GM23338 (cell line): ENCODE results near the gene ANO1. TPM values are rescaled to one million over a fixed set of nuclear protein-coding genes. Genes with fewer than 3 reads are reported as not detected.

Experiments used
- ZNF331 ChIP-seq: fragments of 250-450 bp; sonication (Bioruptor Pico); IDR thresholded peaks from 2 replicates; pipeline ENCODE4 v1.5.0; 2020; ENCODE audit warnings: low read depth, mild to moderate bottlenecking, moderate library complexity
- polyA plus RNA-seq: library from polyadenylated mRNA; unstranded; fragments of >200 nt; fragmentation: Nextera tagmentation; extraction: Ambion mirVana; gene quantifications from 2 replicates; pipeline ENCODE4 v1.2.1, GENCODE V29; 2016
- small RNA-seq: library from RNA; depleted of rRNA; stranded (forward); fragments of <200 nt; gene quantifications from one replicate; pipeline ENCODE3, GENCODE V24; 2014; ENCODE audit warnings: low replicate concordance
- total RNA-seq: library from RNA; depleted of rRNA; stranded (reverse); fragments of >200 nt; shearing (Covaris generic); gene quantifications from 2 replicates; pipeline ENCODE4 v1.2.3, GENCODE V29; 2014; rRNA removed
- TF ChIP-seq, protein P1 (sequence below): fragments of 250-450 bp; sonication (Bioruptor Pico); IDR thresholded peaks from 2 replicates; pipeline ENCODE4 v1.5.0; 2020; ENCODE audit warnings: mild to moderate bottlenecking, moderate library complexity

The ANO1 gene
- total and polyA plus RNA-seq, 2 experiments from 2014 or later = 1.4 to 3.4 TPM

DNA sequence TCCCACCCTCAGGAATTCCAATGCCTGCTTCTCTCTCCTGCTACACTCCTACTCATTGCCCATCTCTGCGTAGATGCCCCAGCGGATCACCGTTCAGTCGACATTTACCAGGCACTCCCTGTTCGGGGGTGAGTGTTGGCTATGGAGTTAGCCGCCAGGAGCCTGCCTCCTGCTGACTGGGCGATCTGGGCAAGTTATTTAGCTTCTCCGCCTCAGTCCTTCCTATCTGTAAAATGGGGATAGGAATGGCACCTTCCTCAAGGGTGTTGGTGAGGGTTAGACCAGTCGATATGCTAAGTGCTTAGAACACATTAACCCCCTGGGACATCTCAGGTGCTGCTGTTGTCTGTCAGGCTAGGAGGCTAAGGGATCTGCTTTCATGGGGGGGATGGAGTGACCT, 155.8 kb downstream of the ANO1 start (continued):
- TF ChIP-seq, protein P1, sequence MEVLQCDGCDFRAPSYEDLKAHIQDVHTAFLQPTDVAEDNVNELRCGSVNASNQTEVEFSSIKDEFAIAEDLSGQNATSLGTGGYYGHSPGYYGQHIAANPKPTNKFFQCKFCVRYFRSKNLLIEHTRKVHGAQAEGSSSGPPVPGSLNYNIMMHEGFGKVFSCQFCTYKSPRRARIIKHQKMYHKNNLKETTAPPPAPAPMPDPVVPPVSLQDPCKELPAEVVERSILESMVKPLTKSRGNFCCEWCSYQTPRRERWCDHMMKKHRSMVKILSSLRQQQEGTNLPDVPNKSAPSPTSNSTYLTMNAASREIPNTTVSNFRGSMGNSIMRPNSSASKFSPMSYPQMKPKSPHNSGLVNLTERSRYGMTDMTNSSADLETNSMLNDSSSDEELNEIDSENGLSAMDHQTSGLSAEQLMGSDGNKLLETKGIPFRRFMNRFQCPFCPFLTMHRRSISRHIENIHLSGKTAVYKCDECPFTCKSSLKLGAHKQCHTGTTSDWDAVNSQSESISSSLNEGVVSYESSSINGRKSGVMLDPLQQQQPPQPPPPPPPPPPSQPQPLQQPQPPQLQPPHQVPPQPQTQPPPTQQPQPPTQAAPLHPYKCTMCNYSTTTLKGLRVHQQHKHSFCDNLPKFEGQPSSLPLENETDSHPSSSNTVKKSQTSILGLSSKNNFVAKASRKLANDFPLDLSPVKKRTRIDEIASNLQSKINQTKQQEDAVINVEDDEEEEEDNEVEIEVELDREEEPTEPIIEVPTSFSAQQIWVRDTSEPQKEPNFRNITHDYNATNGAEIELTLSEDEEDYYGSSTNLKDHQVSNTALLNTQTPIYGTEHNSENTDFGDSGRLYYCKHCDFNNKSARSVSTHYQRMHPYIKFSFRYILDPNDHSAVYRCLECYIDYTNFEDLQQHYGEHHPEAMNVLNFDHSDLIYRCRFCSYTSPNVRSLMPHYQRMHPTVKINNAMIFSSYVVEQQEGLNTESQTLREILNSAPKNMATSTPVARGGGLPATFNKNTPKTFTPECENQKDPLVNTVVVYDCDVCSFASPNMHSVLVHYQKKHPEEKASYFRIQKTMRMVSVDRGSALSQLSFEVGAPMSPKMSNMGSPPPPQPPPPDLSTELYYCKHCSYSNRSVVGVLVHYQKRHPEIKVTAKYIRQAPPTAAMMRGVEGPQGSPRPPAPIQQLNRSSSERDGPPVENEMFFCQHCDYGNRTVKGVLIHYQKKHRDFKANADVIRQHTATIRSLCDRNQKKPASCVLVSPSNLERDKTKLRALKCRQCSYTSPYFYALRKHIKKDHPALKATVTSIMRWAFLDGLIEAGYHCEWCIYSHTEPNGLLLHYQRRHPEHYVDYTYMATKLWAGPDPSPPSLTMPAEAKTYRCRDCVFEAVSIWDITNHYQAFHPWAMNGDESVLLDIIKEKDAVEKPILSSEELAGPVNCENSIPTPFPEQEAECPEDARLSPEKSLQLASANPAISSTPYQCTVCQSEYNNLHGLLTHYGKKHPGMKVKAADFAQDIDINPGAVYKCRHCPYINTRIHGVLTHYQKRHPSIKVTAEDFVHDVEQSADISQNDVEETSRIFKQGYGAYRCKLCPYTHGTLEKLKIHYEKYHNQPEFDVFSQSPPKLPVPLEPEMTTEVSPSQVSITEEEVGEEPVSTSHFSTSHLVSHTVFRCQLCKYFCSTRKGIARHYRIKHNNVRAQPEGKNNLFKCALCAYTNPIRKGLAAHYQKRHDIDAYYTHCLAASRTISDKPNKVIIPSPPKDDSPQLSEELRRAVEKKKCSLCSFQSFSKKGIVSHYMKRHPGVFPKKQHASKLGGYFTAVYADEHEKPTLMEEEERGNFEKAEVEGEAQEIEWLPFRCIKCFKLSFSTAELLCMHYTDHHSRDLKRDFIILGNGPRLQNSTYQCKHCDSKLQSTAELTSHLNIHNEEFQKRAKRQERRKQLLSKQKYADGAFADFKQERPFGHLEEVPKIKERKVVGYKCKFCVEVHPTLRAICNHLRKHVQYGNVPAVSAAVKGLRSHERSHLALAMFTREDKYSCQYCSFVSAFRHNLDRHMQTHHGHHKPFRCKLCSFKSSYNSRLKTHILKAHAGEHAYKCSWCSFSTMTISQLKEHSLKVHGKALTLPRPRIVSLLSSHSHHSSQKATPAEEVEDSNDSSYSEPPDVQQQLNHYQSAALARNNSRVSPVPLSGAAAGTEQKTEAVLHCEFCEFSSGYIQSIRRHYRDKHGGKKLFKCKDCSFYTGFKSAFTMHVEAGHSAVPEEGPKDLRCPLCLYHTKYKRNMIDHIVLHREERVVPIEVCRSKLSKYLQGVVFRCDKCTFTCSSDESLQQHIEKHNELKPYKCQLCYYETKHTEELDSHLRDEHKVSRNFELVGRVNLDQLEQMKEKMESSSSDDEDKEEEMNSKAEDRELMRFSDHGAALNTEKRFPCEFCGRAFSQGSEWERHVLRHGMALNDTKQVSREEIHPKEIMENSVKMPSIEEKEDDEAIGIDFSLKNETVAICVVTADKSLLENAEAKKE (CRISPR knock-in tag) = no peak
- no peak for TF ChIP-seq ZNF331 (CRISPR knock-in tag)

Small RNA genes lying within 50 kb of the gene (small RNA-seq; reads per million reads assigned to genes)
- not detected for gene RNU6-1175P

Other genes starting within 250 kb of the ANO1 start
- 50.6 and 65.8 TPM in 2 replicates for gene FADD, start 125.0 kb downstream of the ANO1 start, total RNA-seq
- 19.6 and 19.7 TPM in 2 replicates for gene FADD, start 125.0 kb downstream of the ANO1 start, polyA plus RNA-seq
- 62.0 and 66.6 TPM in 2 replicates for gene PPFIA1, start 192.4 kb downstream of the ANO1 start, total RNA-seq
- 41.7 and 47.0 TPM in 2 replicates for gene PPFIA1, start 192.4 kb downstream of the ANO1 start, polyA plus RNA-seq